WERI-Rb-1 (cell line): ENCODE measurements around the gene SAG.
A peak's percentile ranks its signal among the peaks of the same experiment; 100 is the strongest.

Source experiments
- DNase-seq: peaks from one replicate; pipeline ENCODE4 v3.0.0-alpha.2; 2020
- H3K27ac ChIP-seq: fragments of 250-450 bp; sonication (Bioruptor Pico); 2 replicates; pipeline ENCODE4 v1.5.1; 2020; ENCODE audit warnings: mild to moderate bottlenecking, moderate library complexity
- H3K27me3 ChIP-seq: fragments of 250-450 bp; sonication (Bioruptor Pico); 2 replicates; pipeline ENCODE4 v1.5.1; 2021; ENCODE audit warnings: mild to moderate bottlenecking, low read depth, moderate library complexity; ENCODE audit not compliant: insufficient read depth, severe bottlenecking
- H3K36me3 ChIP-seq: fragments of 250-450 bp; sonication (Bioruptor Pico); 2 replicates; pipeline ENCODE4 v1.5.1; 2020; ENCODE audit warnings: mild to moderate bottlenecking, moderate library complexity
- H3K4me3 ChIP-seq: 2 replicates; pipeline ENCODE4 v1.5.1; 2011; ENCODE audit warnings: low read depth, mild to moderate bottlenecking, control low read depth, low read length
- H3K9me3 ChIP-seq: fragments of 250-450 bp; sonication (Bioruptor Pico); 2 replicates; pipeline ENCODE4 v1.5.1; 2021; ENCODE audit warnings: mild to moderate bottlenecking, moderate library complexity; ENCODE audit not compliant: severe bottlenecking
- CTCF ChIP-seq: IDR thresholded peaks from 2 replicates; pipeline ENCODE4 v1.5.1; 2011; ENCODE audit warnings: low read depth, mild to moderate bottlenecking, control low read depth, inconsistent platforms, low read length

The SAG gene

GRCh38 chr2:233353769-233354499 is 46.3 kb downstream of the SAG start, which contains the start of gene DGKD:
Gene DGKD (plus strand): TSS chr2:233354494. CDS start chr2:233354519, 25 bp downstream.
- peaks cover 2% of the 10 kb centered on the region for H3K9me3 ChIP-seq
- TF ChIP-seq CTCF = peak; percentile 42
- H3K27ac ChIP-seq = peak within 1 kb of the TSS; percentile 78
- H3K27me3 ChIP-seq = no peaks in the 10 kb centered on the region
- H3K4me3 ChIP-seq = peak within 1 kb of the TSS; percentile 60
- peak; percentile 49 for DNase-seq
- peaks cover 5% of the 10 kb centered on the region; the same call in 1 of the 2 replicates for H3K36me3 ChIP-seq

- peak overlapping the region; percentile 55 for H3K4me3 ChIP-seq
- no peak for TF ChIP-seq CTCF
- H3K27ac ChIP-seq = peak overlapping the region; percentile 51; the same call in 1 of the 2 replicates
- H3K36me3 ChIP-seq = peaks cover 5% of the 10 kb centered on the region; the same call in 1 of the 2 replicates
- DNase-seq = no peak
- H3K27me3 ChIP-seq = no peaks in the 10 kb centered on the region
- peaks cover 2% of the 10 kb centered on the region for H3K9me3 ChIP-seq
These were observed 46.9 kb downstream of the SAG start for GRCh38 chr2:233354500-233354924.

- H3K9me3 ChIP-seq = peaks cover 2% of the 10 kb centered on the region
- no peaks in the 10 kb centered on the region for H3K27me3 ChIP-seq
- no peak for DNase-seq
- H3K27ac ChIP-seq = no peak overlapping the region
- peak overlapping the region; percentile 55 for H3K4me3 ChIP-seq
- H3K36me3 ChIP-seq = peaks cover 5% of the 10 kb centered on the region; the same call in 1 of the 2 replicates
- TF ChIP-seq CTCF = no peak
These were observed 47.5 kb downstream of the SAG start for GRCh38 chr2:233354971-233355574.

GRCh38 chr2:233355916-233356315 is 48.3 kb downstream of the SAG start:
- no peaks in the 10 kb centered on the region for H3K27me3 ChIP-seq
- peaks cover 2% of the 10 kb centered on the region for H3K9me3 ChIP-seq
- H3K4me3 ChIP-seq = no peak overlapping the region
- no peak overlapping the region for H3K27ac ChIP-seq
- no peak for DNase-seq
- H3K36me3 ChIP-seq = peaks cover 5% of the 10 kb centered on the region; the same call in 1 of the 2 replicates
- TF ChIP-seq CTCF = no peak

GRCh38 chr2:233356546-233357308 is 49.1 kb downstream of the SAG start:
- Histone ChIP-seq H3K9me3 (peaks cover 2% of the 10 kb centered on the region), H3K27ac (no peak overlapping the region), H3K4me3 (no peak overlapping the region), H3K36me3 (peaks cover 5% of the 10 kb centered on the region; the same call in 1 of the 2 replicates), H3K27me3 (no peaks in the 10 kb centered on the region)
- DNase-seq = no peak
- TF ChIP-seq CTCF = no peak
